Astrocyte of the cerebellum (primary cell): Measurements from ENCODE around the gene TANC2.

Experiments
- DNase-seq: peaks from one replicate; pipeline ENCODE4 v3.0.0-alpha.2; 2011; ENCODE audit warnings: low read depth
- H3K4me3 ChIP-seq: 2 replicates; pipeline ENCODE4 v1.5.1; 2011; ENCODE audit warnings: mild to moderate bottlenecking, low read depth, low read length, moderate library complexity
- in situ Hi-C: cut with HindIII; loops from 2 replicates; pipeline ENCODE4 v1.10.0; 2017; ENCODE audit warnings: low sequenced_read_pairs
- TF ChIP-seq, protein P1 (sequence below): IDR thresholded peaks from 2 replicates; pipeline ENCODE4 v1.5.1; 2012; ENCODE audit warnings: low read length, low read depth, moderate library complexity, mild to moderate bottlenecking; ENCODE audit errors: missing control alignments

The TANC2 gene

DNA sequence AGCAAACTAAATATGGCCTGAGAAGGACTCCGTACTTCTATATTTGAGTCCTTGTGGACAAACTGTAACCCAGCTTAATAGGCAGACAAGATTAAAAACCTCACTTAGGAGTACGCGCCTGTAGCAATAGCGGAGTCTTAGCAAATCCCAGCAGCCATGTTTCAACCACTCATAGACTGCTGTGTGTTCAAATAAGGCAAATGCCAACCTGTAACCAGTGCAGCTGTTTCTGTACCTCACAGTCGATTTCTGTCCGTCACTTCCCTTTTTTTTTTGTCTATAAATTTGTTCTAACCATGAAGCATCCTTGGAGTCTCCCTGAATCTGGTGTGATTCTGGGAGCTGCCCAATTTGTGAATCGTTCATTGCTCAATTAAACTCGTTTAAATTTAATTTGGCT, 30.2 kb downstream of the TANC2 start:
- H3K4me3 ChIP-seq, result no peak overlapping the region
- DNase-seq, result no peak
- in situ Hi-C loops, result no loop called here

GRCh38 chr17:62998166-62998565, 32.1 kb downstream of the TANC2 start:
- TF ChIP-seq, protein P1, sequence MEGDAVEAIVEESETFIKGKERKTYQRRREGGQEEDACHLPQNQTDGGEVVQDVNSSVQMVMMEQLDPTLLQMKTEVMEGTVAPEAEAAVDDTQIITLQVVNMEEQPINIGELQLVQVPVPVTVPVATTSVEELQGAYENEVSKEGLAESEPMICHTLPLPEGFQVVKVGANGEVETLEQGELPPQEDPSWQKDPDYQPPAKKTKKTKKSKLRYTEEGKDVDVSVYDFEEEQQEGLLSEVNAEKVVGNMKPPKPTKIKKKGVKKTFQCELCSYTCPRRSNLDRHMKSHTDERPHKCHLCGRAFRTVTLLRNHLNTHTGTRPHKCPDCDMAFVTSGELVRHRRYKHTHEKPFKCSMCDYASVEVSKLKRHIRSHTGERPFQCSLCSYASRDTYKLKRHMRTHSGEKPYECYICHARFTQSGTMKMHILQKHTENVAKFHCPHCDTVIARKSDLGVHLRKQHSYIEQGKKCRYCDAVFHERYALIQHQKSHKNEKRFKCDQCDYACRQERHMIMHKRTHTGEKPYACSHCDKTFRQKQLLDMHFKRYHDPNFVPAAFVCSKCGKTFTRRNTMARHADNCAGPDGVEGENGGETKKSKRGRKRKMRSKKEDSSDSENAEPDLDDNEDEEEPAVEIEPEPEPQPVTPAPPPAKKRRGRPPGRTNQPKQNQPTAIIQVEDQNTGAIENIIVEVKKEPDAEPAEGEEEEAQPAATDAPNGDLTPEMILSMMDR, result no peak
- no peak for DNase-seq
- in situ Hi-C loops, result no loop called here
- H3K4me3 ChIP-seq, result no peak overlapping the region

More for the DNA sequence above, 30.2 kb downstream of the TANC2 start:
- TF ChIP-seq, protein P1, result no peak

GRCh38 chr17:62998665-62999393, 32.8 kb downstream of the TANC2 start:
- no peak overlapping the region for H3K4me3 ChIP-seq
- no peak for DNase-seq
- in situ Hi-C loops, result no loop called here
- TF ChIP-seq, protein P1, result no peak

GRCh38 chr17:62999736-63000135, 33.7 kb downstream of the TANC2 start:
- no peak for DNase-seq
- no peak overlapping the region for H3K4me3 ChIP-seq
- in situ Hi-C loops, result no loop called here
- TF ChIP-seq, protein P1, result no peak

DNA sequence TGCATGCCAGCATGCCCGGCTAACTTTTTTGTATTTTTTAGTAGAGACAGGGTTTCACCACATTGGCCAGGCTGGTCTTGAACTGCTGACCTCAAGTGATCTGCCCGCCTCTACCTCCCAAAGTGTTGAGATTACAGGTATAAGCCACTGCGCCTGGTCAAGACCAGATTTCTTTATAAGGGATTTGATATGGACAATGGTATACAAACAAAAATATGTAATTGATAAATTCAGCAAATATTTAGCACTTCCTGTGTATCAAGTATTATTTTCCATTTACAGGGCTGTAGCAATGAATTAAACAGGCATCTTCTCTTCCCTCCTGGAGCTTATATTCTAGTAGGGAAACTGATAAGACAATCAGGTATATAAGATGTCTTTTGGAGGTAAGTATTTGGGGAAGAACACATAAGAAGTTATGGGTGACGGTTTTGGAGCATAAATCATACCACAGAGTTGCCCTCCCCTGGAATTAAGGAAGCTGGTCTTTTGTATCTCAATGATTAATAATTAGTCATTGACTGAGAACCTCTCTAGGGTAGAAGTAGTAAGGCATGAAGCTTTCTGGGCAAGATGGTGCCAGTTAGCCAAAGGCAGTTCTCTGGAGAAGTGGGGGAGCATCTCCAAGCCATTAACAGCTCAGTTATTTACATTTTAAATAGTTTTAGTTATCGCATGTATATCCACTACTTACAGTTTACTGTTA, 35.8 kb downstream of the TANC2 start:
- TF ChIP-seq, protein P1, result no peak
- H3K4me3 ChIP-seq, result no peak overlapping the region
- in situ Hi-C loops, result no loop called here
- no peak for DNase-seq

GRCh38 chr17:63002625-63003024, 36.6 kb downstream of the TANC2 start:
- TF ChIP-seq, protein P1, result no peak

More at GRCh38 chr17:63002625-63003024, 36.6 kb downstream of the TANC2 start:
- DNase-seq, result no peak
- H3K4me3 ChIP-seq, result no peak overlapping the region
- in situ Hi-C loops, result no loop called here
